IMR-90 (cell line): Measurements from ENCODE around the gene DDX60. TPM values are rescaled to one million over a fixed set of nuclear protein-coding genes. Genes with fewer than 3 reads are reported as not detected.
A peak's percentile ranks its signal among the peaks of the same experiment; 100 is the strongest.

ENCODE experiments used
- ATAC-seq: fragments of 200-7000 bp; cut with Tn5 transposase; 2 replicates; pipeline ENCODE4 v1.9.1; 2020; ENCODE audit warnings: low read depth, mild to moderate bottlenecking, moderate library complexity
- BruUV-seq: library from RNA; stranded (reverse); fragments of 400-500 nt; replicated peaks from 2 replicates; lab custom pipeline; 2021; lab: Mats Ljungman, UMichigan
- CTCF ChIA-PET: fragments of 300-600 bp; formaldehyde crosslinking; extraction: SDS; loops from one replicate; lab custom pipeline; 2021; ENCODE audit warnings: antibody characterized with exemption; lab: Yijun Ruan, JAX
- POLR2A ChIA-PET: fragments of 300-600 bp; sonication (Branson Sonifier 250); formaldehyde crosslinking; loops from one replicate; lab custom pipeline; 2022; ENCODE audit warnings: antibody characterized with exemption; ENCODE audit not compliant: unreplicated experiment; lab: Charles Lee
- DNase-seq: peaks from one replicate; pipeline ENCODE4 v3.0.0; 2013
- H2AFZ ChIP-seq: replicated peaks from 2 replicates; pipeline ENCODE3; 2013; ENCODE audit warnings: low read length, mild to moderate bottlenecking; ENCODE audit not compliant: poor library complexity
- H2AK5ac ChIP-seq: 2 replicates; pipeline ENCODE4 v1.6.1; 2013; ENCODE audit warnings: low read depth, low read length, inconsistent platforms
- H2AK9ac ChIP-seq: replicated peaks from 2 replicates; pipeline ENCODE3; 2013; ENCODE audit warnings: mild to moderate bottlenecking, low read depth, low read length, moderate library complexity; ENCODE audit not compliant: poor library complexity
- H2BK120ac ChIP-seq: 2 replicates; pipeline ENCODE4 v1.6.1; 2013; ENCODE audit warnings: low read depth, low read length, inconsistent platforms
- H2BK15ac ChIP-seq: 3 replicates; pipeline ENCODE4 v1.6.1; 2013; ENCODE audit warnings: low read depth, low read length, inconsistent platforms
- H2BK20ac ChIP-seq: 2 replicates; pipeline ENCODE4 v1.6.1; 2013; ENCODE audit warnings: low read depth, mild to moderate bottlenecking, inconsistent platforms, low read length, moderate library complexity
- H2BK5ac ChIP-seq: 2 replicates; pipeline ENCODE4 v1.6.1; 2013; ENCODE audit warnings: mild to moderate bottlenecking, low read depth, low read length, inconsistent platforms; ENCODE audit not compliant: poor library complexity, severe bottlenecking
- H3K14ac ChIP-seq: replicated peaks from 2 replicates; pipeline ENCODE4 v1.6.1; 2013; ENCODE audit warnings: low read depth, low read length, inconsistent platforms
- H3K18ac ChIP-seq: 2 replicates; pipeline ENCODE4 v1.6.1; 2013; ENCODE audit warnings: low read depth, low read length, control low read depth
- H3K23ac ChIP-seq: 2 replicates; pipeline ENCODE4 v1.6.1; 2013; ENCODE audit warnings: low read depth, low read length, inconsistent platforms
- H3K27ac ChIP-seq: 2 replicates; pipeline ENCODE4 v1.5.1; 2013; ENCODE audit warnings: mild to moderate bottlenecking, control low read depth, low read length; ENCODE audit not compliant: insufficient read depth
- H3K27me3 ChIP-seq: 2 replicates; pipeline ENCODE4 v1.6.1; 2013; ENCODE audit warnings: low read length; ENCODE audit not compliant: control insufficient read depth, insufficient read depth
- H3K36me3 ChIP-seq: 2 replicates; pipeline ENCODE4 v1.6.1; 2013; ENCODE audit warnings: low read length, mixed read lengths; ENCODE audit not compliant: control insufficient read depth, insufficient read depth
- H3K4ac ChIP-seq: 2 replicates; pipeline ENCODE4 v1.6.1; 2013; ENCODE audit warnings: low read depth, low read length, inconsistent platforms
- H3K4me1 ChIP-seq: 2 replicates; pipeline ENCODE4 v1.6.1; 2013; ENCODE audit warnings: low read length, mixed read lengths; ENCODE audit not compliant: control insufficient read depth, insufficient read depth
- H3K4me2 ChIP-seq: 2 replicates; pipeline ENCODE4 v1.6.1; 2013; ENCODE audit warnings: low read depth, mild to moderate bottlenecking, control low read depth, low read length, moderate library complexity
- H3K4me3 ChIP-seq: 2 replicates; pipeline ENCODE4 v1.5.1; 2013; ENCODE audit warnings: low read depth, mild to moderate bottlenecking, control low read depth, low read length, moderate library complexity; ENCODE audit not compliant: insufficient read depth
- H3K56ac ChIP-seq: 2 replicates; pipeline ENCODE4 v1.6.1; 2013; ENCODE audit warnings: low read length, inconsistent platforms; ENCODE audit not compliant: insufficient read depth; ENCODE audit errors: extremely low read depth
- H3K79me1 ChIP-seq, 2 experiments: 2 replicates each; pipeline ENCODE4 v1.6.1; 2013; ENCODE audit warnings: low read length in 2 of 2, inconsistent platforms in 1 of 2, low read depth in 1 of 2
- H3K9ac ChIP-seq: 2 replicates; pipeline ENCODE4 v1.6.1; 2013; ENCODE audit warnings: low read depth, low read length, control low read depth
- H3K9me1 ChIP-seq: 2 replicates; pipeline ENCODE4 v1.6.1; 2013; ENCODE audit warnings: low read length, inconsistent platforms; ENCODE audit not compliant: insufficient read depth
- H3K9me3 ChIP-seq: 2 replicates; pipeline ENCODE4 v1.6.1; 2013; ENCODE audit warnings: low read length; ENCODE audit not compliant: control insufficient read depth, insufficient read depth
- H4K20me1 ChIP-seq: 2 replicates; pipeline ENCODE4 v1.6.1; 2013; ENCODE audit warnings: low read length, inconsistent platforms; ENCODE audit not compliant: insufficient read depth
- H4K5ac ChIP-seq: 2 replicates; pipeline ENCODE4 v1.6.1; 2013; ENCODE audit warnings: mild to moderate bottlenecking, low read depth, low read length, control low read depth
- H4K8ac ChIP-seq, 2 experiments: 2 replicates each; pipeline ENCODE4 v1.6.1; 2013; ENCODE audit warnings: low read depth in 2 of 2, low read length in 2 of 2, control low read depth in 1 of 2, inconsistent platforms in 1 of 2
- H4K91ac ChIP-seq: 2 replicates; pipeline ENCODE4 v1.6.1; 2013; ENCODE audit warnings: low read depth, low read length, inconsistent platforms; ENCODE audit not compliant: insufficient read depth
- BHLHE40 ChIP-seq: fragments of 150-350 bp; IDR thresholded peaks from 2 replicates; pipeline ENCODE4 v1.6.1; 2016; ENCODE audit warnings: mild to moderate bottlenecking, low read depth, low read length
- CHD1 ChIP-seq: IDR thresholded peaks from 2 replicates; pipeline ENCODE4 v1.6.1; 2012; ENCODE audit warnings: low read depth, low read length, improper control_type of control experiment
- CTCF ChIP-seq: conservative IDR thresholded peaks from 2 replicates; pipeline ENCODE4 v1.5.1; 2012; ENCODE audit warnings: mild to moderate bottlenecking, low read depth, low read length, improper control_type of control experiment
- ELK1 ChIP-seq: fragments of 150-350 bp; IDR thresholded peaks from 2 replicates; pipeline ENCODE4 v1.6.1; 2016; ENCODE audit warnings: low read depth, mild to moderate bottlenecking, low read length, moderate library complexity, borderline replicate concordance
- MAZ ChIP-seq: IDR thresholded peaks from 2 replicates; pipeline ENCODE4 v1.6.1; 2012; ENCODE audit warnings: low read depth, mild to moderate bottlenecking, low read length, improper control_type of control experiment, moderate library complexity, borderline replicate concordance
- MXI1 ChIP-seq: IDR thresholded peaks from 2 replicates; pipeline ENCODE4 v1.6.1; 2012; ENCODE audit warnings: low read depth, mild to moderate bottlenecking, low read length, moderate library complexity, borderline replicate concordance
- NFE2L2 ChIP-seq: fragments of 150-350 bp; IDR thresholded peaks from 2 replicates; pipeline ENCODE4 v1.6.1; 2016; ENCODE audit warnings: low read depth, mild to moderate bottlenecking, low read length
- POLR2A ChIP-seq: IDR thresholded peaks from 2 replicates; pipeline ENCODE4 v1.6.1; 2012; ENCODE audit warnings: mild to moderate bottlenecking, low read depth, low read length
- RAD21 ChIP-seq: IDR thresholded peaks from 2 replicates; pipeline ENCODE4 v1.6.1; 2012; ENCODE audit warnings: low read length, improper control_type of control experiment
- RCOR1 ChIP-seq: IDR thresholded peaks from 2 replicates; pipeline ENCODE4 v1.6.1; 2012; ENCODE audit warnings: mild to moderate bottlenecking, low read length, improper control_type of control experiment; ENCODE audit not compliant: insufficient replicate concordance
- RFX5 ChIP-seq: IDR thresholded peaks from 2 replicates; pipeline ENCODE4 v1.8.0; 2012; ENCODE audit warnings: low read depth, mild to moderate bottlenecking, low read length, moderate library complexity
- SMC3 ChIP-seq: fragments of 150-350 bp; IDR thresholded peaks from 2 replicates; pipeline ENCODE4 v1.6.1; 2016; ENCODE audit warnings: low read depth, mild to moderate bottlenecking, antibody characterized with exemption, low read length, moderate library complexity
- USF2 ChIP-seq: fragments of 150-350 bp; IDR thresholded peaks from 2 replicates; pipeline ENCODE4 v1.6.1; 2017; ENCODE audit warnings: mild to moderate bottlenecking, antibody characterized with exemption, low read length, low read depth
- WGBS, 2 experiments: methylation state at CpG; one replicate each; pipeline versions ENCODE4 v1.1.5 to v1.1.7; 2013; ENCODE audit warnings: missing lambda C conversion rate in 2 of 2; ENCODE audit not compliant: insufficient read length in 1 of 2; ENCODE audit errors: extremely low coverage in 2 of 2; 5-methylcytosine and 5-hydroxymethylcytosine counted together
- dilution Hi-C: fragments of 300-500 bp; cut with HindIII; formaldehyde crosslinking; loops from one replicate; pipeline ENCODE4 v1.14.3; 2018; ENCODE audit warnings: low sequenced_read_pairs; ENCODE audit not compliant: unreplicated experiment
- in situ Hi-C: fragments of 300-500 bp; cut with MboI; formaldehyde crosslinking; loops from 3 replicates; pipeline ENCODE4 v1.14.3; 2019; ENCODE audit warnings: low sequenced_read_pairs, inconsistent platforms, mixed read lengths
- intact Hi-C: fragments of 100-400 bp; cut with micrococcal nuclease; formaldehyde crosslinking; loops from 2 replicates; pipeline ENCODE4 v1.10.0; 2022
- polyA plus RNA-seq, 3 experiments: library from polyadenylated mRNA; depleted of rRNA; stranded (reverse); fragments of >200 nt; gene quantifications; 2 replicates each; pipeline ENCODE4 v1.2.3, GENCODE V29; 2012; ENCODE audit warnings: low replicate concordance in 1 of 3
- total RNA-seq: library from RNA; depleted of rRNA; stranded (reverse); fragments of >200 nt; gene quantifications from 2 replicates; pipeline ENCODE4 v1.2.3, GENCODE V29; 2012

DDX60 gene
- total and polyA plus RNA-seq, 2 of the 4 experiments (the other 2 are of a cell fraction): 3.1 to 6.6 TPM

GRCh38 chr4:168208957-168209614 is 109.5 kb downstream of the DDX60 start:
- Histone ChIP-seq H2BK120ac (no peak overlapping the region), H3K9me1 (no peaks in the 10 kb centered on the region), H3K36me3 (no peaks in the 10 kb centered on the region), H2AK5ac (no peak overlapping the region), H4K20me1 (no peaks in the 10 kb centered on the region), H2BK15ac (no peak overlapping the region), H3K4me3 (no peak overlapping the region), H4K8ac (no peak overlapping the region), H3K79me1 (no peaks in the 10 kb centered on the region), H3K4me2 (no peak overlapping the region), H3K4ac (no peak overlapping the region), H4K91ac (no peak overlapping the region), H2AK9ac (peak overlapping the region; percentile 44), H3K9me3 (peaks cover 3% of the 10 kb centered on the region; the same call in 1 of the 2 replicates), H3K56ac (no peak overlapping the region), H3K27ac (no peak overlapping the region), H2BK5ac (no peak overlapping the region), H3K4me1 (no peaks in the 10 kb centered on the region), H3K14ac (no peak overlapping the region), H4K5ac (no peak overlapping the region), H3K23ac (no peak overlapping the region), H3K18ac (no peak overlapping the region), H2AFZ (no peak overlapping the region), H3K9ac (no peak overlapping the region), H3K27me3 (no peaks in the 10 kb centered on the region), H2BK20ac (no peak overlapping the region)
- dilution Hi-C loops (no loop called here), in situ Hi-C loops (no loop called here), intact Hi-C loops (no loop called here)
- DNase-seq (no peak), ATAC-seq (no peak)
- ChIA-PET CTCF (interaction anchor here (0.6 kb wide), 2 partner anchors 116 to 534 kb away, joined by 3 read pairs; no protein-coding TSS in a partner anchor), POLR2A (no interaction called here)
- no TSS peak for BruUV-seq
- no CpG with 5 or more reads among the region's 3 CpGs for WGBS, 2 experiments
- TF ChIP-seq USF2 (no peak), POLR2A (no peak), MXI1 (no peak), BHLHE40 (no peak), RFX5 (no peak), SMC3 (no peak), RAD21 (no peak), MAZ (no peak), ELK1 (no peak), CHD1 (no peak), NFE2L2 (no peak), CTCF (no peak), RCOR1 (no peak)
